ENCODE measurements around the gene TENT4A. TPM values are rescaled to one million over a fixed set of nuclear protein-coding genes. Genes with fewer than 3 reads are reported as not detected.

The TENT4A gene
- total RNA-seq, 1 experiment from 2014 or later = 25.6 TPM

DNA sequence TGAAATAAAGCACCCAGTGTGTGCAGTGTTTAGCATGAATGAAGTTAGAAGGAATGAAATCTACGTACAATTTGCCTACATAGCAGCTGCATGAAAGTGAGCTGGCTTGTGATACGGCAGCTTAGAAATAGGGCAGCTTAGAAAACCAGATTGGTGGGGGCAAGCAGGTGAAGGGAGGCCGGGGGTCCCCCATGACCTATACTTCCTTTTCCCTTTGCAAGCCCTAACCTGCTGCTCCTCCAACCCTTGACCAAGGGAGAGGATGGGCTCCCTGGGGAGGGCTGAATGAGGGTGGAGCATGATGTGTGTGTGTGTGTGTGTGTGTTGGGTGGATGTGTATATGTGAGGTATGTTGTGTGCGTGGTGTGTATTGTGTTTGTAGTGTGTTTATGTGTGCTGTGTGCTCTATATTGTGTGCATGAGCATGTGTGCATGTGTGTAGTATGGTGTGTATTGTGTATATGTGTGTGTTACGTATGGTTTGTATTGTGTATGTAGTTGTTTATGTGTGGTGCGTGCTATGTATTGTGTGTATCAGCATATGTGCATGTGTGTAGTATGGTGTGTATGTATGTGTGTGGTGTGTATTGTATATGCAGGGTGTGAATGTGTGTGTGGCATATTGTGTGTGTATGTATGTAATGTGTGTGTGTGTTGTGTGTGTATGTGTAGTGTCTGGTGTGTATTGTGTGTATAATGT lies 72.1 kb downstream of the TENT4A start:
- WGBS (ENCODE audit: extremely low coverage, insufficient read length, low lambda C conversion rate) = 100% methylated on average over 3 of the region's 6 CpGs
- H2AFZ ChIP-seq (ENCODE audit: low read length) = no peak overlapping the region

More for the DNA sequence above, 72.1 kb downstream of the TENT4A start:
- H2AK5ac ChIP-seq (ENCODE audit: insufficient read length, low read length) = no peak overlapping the region
- no peak overlapping the region for H2BK12ac ChIP-seq (ENCODE audit: insufficient read length, low read depth, low read length)
- Mint-ChIP-seq H3K4me1 (peaks cover 0 to 1% of the 10 kb centered on the region in 2 experiments; a peak in 3 of 4 replicates), H3K4me3 (no peak overlapping the region; a peak in 1 of 5 replicates), H3K36me3 (ENCODE audit: insufficient read depth in 1 of 3, low read depth in 3 of 3) (no peaks in the 10 kb centered on the region), H3K27me3 (ENCODE audit: low read depth) (peaks cover 2% of the 10 kb centered on the region; the same call in 1 of the 2 replicates), H3K27ac (no peak overlapping the region), H3K9me3 (peaks cover 0 to 4% of the 10 kb centered on the region in 2 experiments; a peak in 3 of 5 replicates)
- no peak overlapping the region for H4K91ac ChIP-seq (ENCODE audit: insufficient read length, low read depth, low read length)
- no peaks in the 10 kb centered on the region for H3K79me2 ChIP-seq (ENCODE audit: insufficient read depth, low read length)
- H3K18ac ChIP-seq (ENCODE audit: insufficient read length, low read depth, low read length) = no peak overlapping the region
- no peak for DNase-seq
- TF ChIP-seq, protein P1, sequence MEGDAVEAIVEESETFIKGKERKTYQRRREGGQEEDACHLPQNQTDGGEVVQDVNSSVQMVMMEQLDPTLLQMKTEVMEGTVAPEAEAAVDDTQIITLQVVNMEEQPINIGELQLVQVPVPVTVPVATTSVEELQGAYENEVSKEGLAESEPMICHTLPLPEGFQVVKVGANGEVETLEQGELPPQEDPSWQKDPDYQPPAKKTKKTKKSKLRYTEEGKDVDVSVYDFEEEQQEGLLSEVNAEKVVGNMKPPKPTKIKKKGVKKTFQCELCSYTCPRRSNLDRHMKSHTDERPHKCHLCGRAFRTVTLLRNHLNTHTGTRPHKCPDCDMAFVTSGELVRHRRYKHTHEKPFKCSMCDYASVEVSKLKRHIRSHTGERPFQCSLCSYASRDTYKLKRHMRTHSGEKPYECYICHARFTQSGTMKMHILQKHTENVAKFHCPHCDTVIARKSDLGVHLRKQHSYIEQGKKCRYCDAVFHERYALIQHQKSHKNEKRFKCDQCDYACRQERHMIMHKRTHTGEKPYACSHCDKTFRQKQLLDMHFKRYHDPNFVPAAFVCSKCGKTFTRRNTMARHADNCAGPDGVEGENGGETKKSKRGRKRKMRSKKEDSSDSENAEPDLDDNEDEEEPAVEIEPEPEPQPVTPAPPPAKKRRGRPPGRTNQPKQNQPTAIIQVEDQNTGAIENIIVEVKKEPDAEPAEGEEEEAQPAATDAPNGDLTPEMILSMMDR (conservative IDR thresholded peaks at IDR 0.05) = no peak
- H3K27ac ChIP-seq (ENCODE audit: insufficient read length, low read depth, low read length) = no peak overlapping the region
- no peaks in the 10 kb centered on the region for H4K20me1 ChIP-seq (ENCODE audit: control insufficient read depth, insufficient read depth, insufficient read length)
- no peaks in the 10 kb centered on the region for H3K4me1 ChIP-seq (ENCODE audit: insufficient read depth, low read length)
- no peak overlapping the region for H2BK5ac ChIP-seq (ENCODE audit: insufficient read length, low read length)
- no peak overlapping the region for H2BK15ac ChIP-seq (ENCODE audit: low read depth, low read length)
- H3K9ac ChIP-seq (ENCODE audit: extremely low read depth, insufficient read length, low read length) = no peak overlapping the region
- no peaks in the 10 kb centered on the region for H3K23me2 ChIP-seq (ENCODE audit: insufficient read length, low read depth, low read length, poor library complexity, severe bottlenecking)
- H3K79me1 ChIP-seq (ENCODE audit: insufficient read depth, low read depth, low read length, poor library complexity, severe bottlenecking) = no peaks in the 10 kb centered on the region
- no peak overlapping the region for H4K5ac ChIP-seq (ENCODE audit: insufficient read length, low read depth, low read length)
- no peak overlapping the region for H3K56ac ChIP-seq (ENCODE audit: insufficient read length, low read depth, low read length)
- H3K14ac ChIP-seq (ENCODE audit: insufficient read depth, low read length) = no peak overlapping the region
- H4K8ac ChIP-seq (replicated peaks; ENCODE audit: insufficient read length, low read depth, low read length) = no peak overlapping the region
- H3K27me3 ChIP-seq (ENCODE audit: insufficient read depth, low read length) = no peaks in the 10 kb centered on the region
- H3T11ph ChIP-seq (ENCODE audit: low read length) = no peak overlapping the region
- H3K9me3 ChIP-seq (ENCODE audit: control insufficient read depth, low read depth, low read length) = no peaks in the 10 kb centered on the region
- H3K23ac ChIP-seq (ENCODE audit: insufficient read length, low read depth, low read length) = no peak overlapping the region
- H3K4ac ChIP-seq (ENCODE audit: low read depth, low read length) = no peak overlapping the region
- no peak overlapping the region for H2BK120ac ChIP-seq (ENCODE audit: low read depth, low read length, poor library complexity, severe bottlenecking)
- no peak overlapping the region for H2BK20ac ChIP-seq (ENCODE audit: low read depth, low read length, poor library complexity, severe bottlenecking)
- H3K4me2 ChIP-seq (ENCODE audit: insufficient read depth, insufficient read length, low read length) = no peak overlapping the region
